Pancreas (tissue), 10 donors: ENCODE data around the gene CRISP2. TPM values are rescaled to one million over a fixed set of nuclear protein-coding genes. Genes with fewer than 3 reads are reported as not detected.
"Not testable (repeated sequence)": the region's sequence is repeated elsewhere in the genome, so short reads cannot be mapped to it uniquely, and the experiment has no call there.

ENCODE experiments used
- ATAC-seq, 4 donors: fragments of 200-7000 bp; cut with Tn5 transposase; one replicate each; pipeline versions ENCODE4 v1.8.0 to v1.9.1; 2020; ENCODE audit warnings: mild to moderate bottlenecking in 4 of 4, moderate library complexity in 4 of 4
- DNase-seq, 6 donors: peaks; one replicate each; pipeline ENCODE4 v3.0.0-alpha.2; 2020
- FAIRE-seq: peaks from 2 replicates; lab custom pipeline; 2012; peaks lifted over from hg19 to GRCh38; lab: Jason Lieb, UNC
- H3K27ac ChIP-seq, 4 donors: fragments of 200-600 bp; sonication (generic); 1 replicate in 3 of 4; 2 replicates in 1 of 4; pipeline versions ENCODE4 v1.5.0 to v1.8.0; 2020
- H3K27me3 ChIP-seq, 4 donors: fragments of 200-600 bp; one replicate each; pipeline ENCODE4 v1.8.0; 2021
- H3K36me3 ChIP-seq, 3 donors: fragments of 200-600 bp; sonication (generic) in 1 of 3; one replicate each; pipeline versions ENCODE4 v1.5.0 to v1.8.0; 2020 to 2021
- H3K4me1 ChIP-seq, 3 donors: fragments of 200-600 bp; one replicate each; pipeline ENCODE4 v1.8.0; 2021
- H3K4me3 ChIP-seq, 4 donors: fragments of 200-600 bp; sonication (generic) in 2 of 4; one replicate each; pipeline versions ENCODE4 v1.5.0 to v1.8.0; 2020 to 2021
- H3K9me3 ChIP-seq, 4 donors: fragments of 200-600 bp; one replicate each; pipeline ENCODE4 v1.8.0; 2021
- WGBS, 2 donors: extraction: QIAGEN DNeasy Blood & Tissue Kit; methylation state at CpG; one replicate each; pipeline ENCODE4 v1.1.7; 2013; 5-methylcytosine and 5-hydroxymethylcytosine counted together
- intact Hi-C, 3 donors: fragments of 100-400 bp; cut with DNase I; formaldehyde crosslinking; loops; one replicate each; pipeline versions ENCODE4 v1.11.1 to v1.14.2; 2022
- polyA plus RNA-seq, 2 donors: library from polyadenylated mRNA; stranded (reverse); fragments of 200-250 nt; gene quantifications; one replicate each; pipeline ENCODE4 v1.2.3, GENCODE V29; 2013
- total RNA-seq, 6 donors: library from RNA; stranded (reverse); fragmentation: NEBNext Ultra II Directional in 4 of 6; extraction: Animal tissue kit (Norgen Biotek cat#: 25700) in 4 of 6; gene quantifications; one replicate each; pipeline versions ENCODE4 v1.2.1 to v1.2.4, GENCODE V29; 2021 to 2023
- TF ChIP-seq, protein P1 (sequence below), 4 donors: fragments of 200-600 bp; sonication (generic) in 3 of 4; IDR thresholded peaks; one replicate each; pipeline versions ENCODE4 v1.5.0 to v1.8.0; 2021; ENCODE audit warnings: antibody characterized with exemption in 4 of 4
- donor health status: healthy with polysubstance abuse.
- donor health status: DM: no; HTN: no; CAD: no; lungs with moderate emphysema.
- donor health status: DM: no; HTN: no; CAD: no.
- donor health status: control.
- donor health status: control.
- donor health status: Bipolar disorder and iron deficiency.
- donor health status: DM: yes; HTN: yes; CAD: no.
- donor health status: DM: no; HTN: no; CAD: no.
- donor health status: DM: no; HTN: no; CAD: no.
- donor health status: DM: yes; HTN: yes; CAD: no.

Gene CRISP2
- total and polyA plus RNA-seq, 8 donors: 0.12 to 0.96 (median 0.22) TPM; not detected in 1

DNA sequence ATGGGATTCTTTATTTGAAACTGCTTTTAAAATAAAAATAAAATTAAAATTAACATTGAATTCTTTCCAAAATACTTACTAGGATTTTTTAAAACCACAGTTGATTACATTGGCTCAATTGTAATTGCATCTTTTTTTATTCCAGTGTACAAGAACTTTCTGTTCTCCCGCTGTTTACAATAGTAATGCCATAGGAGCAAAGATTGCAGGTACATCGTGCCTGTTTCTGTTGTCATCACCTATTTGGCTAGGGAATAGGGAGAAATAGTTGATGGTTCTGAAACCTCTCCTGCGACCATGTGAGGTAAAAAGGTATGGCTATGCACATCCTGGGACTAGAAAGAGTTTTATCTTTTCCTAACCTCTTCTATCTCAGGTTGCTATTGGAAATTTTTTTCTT lies 48.5 kb downstream of the CRISP2 start:
- Histone ChIP-seq H3K9me3 (no peaks in the 10 kb centered on the region), H3K27me3 (no peaks in the 10 kb centered on the region), H3K36me3 (no peaks in the 10 kb centered on the region), H3K4me3 (no peak overlapping the region), H3K27ac (no peak overlapping the region), H3K4me1 (no peaks in the 10 kb centered on the region)
- TF ChIP-seq, protein P1, sequence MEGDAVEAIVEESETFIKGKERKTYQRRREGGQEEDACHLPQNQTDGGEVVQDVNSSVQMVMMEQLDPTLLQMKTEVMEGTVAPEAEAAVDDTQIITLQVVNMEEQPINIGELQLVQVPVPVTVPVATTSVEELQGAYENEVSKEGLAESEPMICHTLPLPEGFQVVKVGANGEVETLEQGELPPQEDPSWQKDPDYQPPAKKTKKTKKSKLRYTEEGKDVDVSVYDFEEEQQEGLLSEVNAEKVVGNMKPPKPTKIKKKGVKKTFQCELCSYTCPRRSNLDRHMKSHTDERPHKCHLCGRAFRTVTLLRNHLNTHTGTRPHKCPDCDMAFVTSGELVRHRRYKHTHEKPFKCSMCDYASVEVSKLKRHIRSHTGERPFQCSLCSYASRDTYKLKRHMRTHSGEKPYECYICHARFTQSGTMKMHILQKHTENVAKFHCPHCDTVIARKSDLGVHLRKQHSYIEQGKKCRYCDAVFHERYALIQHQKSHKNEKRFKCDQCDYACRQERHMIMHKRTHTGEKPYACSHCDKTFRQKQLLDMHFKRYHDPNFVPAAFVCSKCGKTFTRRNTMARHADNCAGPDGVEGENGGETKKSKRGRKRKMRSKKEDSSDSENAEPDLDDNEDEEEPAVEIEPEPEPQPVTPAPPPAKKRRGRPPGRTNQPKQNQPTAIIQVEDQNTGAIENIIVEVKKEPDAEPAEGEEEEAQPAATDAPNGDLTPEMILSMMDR (IDR thresholded peaks at IDR 0.05): no peak
- intact Hi-C loops: no loop called here
- ATAC-seq: no peak
- WGBS, 2 donors: 68 to 74% methylated on average over 3 of the region's 3 CpGs
- no peak for DNase-seq
- no peak for FAIRE-seq

GRCh38 chr6:49664054-49664453 lies 49.3 kb downstream of the CRISP2 start:
- intact Hi-C loops, FAIRE-seq: not testable (repeated sequence)

DNA sequence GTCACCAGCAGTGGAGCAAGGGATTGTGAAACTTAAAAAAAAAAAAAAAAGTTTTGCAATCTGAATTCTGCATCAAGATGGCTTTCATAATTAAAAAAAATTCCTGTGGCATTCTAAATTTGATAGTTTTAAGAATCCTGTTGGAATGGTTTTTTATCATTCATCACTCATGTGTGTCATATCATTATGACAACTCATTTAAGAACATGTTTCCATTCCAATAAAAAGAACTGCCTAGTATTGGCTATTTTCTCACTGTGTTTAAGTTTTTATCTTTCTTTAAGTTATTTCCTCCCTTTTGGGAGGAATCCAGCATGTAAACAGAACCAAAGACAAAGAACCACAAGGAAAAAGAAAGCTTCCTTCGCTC lies 50.5 kb downstream of the CRISP2 start:
- DNase-seq (no peak), FAIRE-seq (no peak), ATAC-seq (no peak)
- Histone ChIP-seq H3K9me3 (no peaks in the 10 kb centered on the region), H3K4me3 (no peak overlapping the region), H3K4me1 (no peaks in the 10 kb centered on the region), H3K27ac (no peak overlapping the region), H3K36me3 (no peaks in the 10 kb centered on the region), H3K27me3 (no peaks in the 10 kb centered on the region)
- intact Hi-C loops: no loop called here
- WGBS, 2 donors: 68 to 76% methylated on average over 1 of the region's 1 CpG
- TF ChIP-seq, protein P1 (IDR thresholded peaks at IDR 0.05): no peak

More at GRCh38 chr6:49664054-49664453, 49.3 kb downstream of the CRISP2 start:
- DNase-seq, H3K27me3 ChIP-seq, H3K27ac ChIP-seq, ATAC-seq, H3K4me1 ChIP-seq, H3K9me3 ChIP-seq, H3K4me3 ChIP-seq, H3K36me3 ChIP-seq: not testable (repeated sequence)
- WGBS, 2 donors: 77 to 81% methylated on average over 1 of the region's 1 CpG

DNA sequence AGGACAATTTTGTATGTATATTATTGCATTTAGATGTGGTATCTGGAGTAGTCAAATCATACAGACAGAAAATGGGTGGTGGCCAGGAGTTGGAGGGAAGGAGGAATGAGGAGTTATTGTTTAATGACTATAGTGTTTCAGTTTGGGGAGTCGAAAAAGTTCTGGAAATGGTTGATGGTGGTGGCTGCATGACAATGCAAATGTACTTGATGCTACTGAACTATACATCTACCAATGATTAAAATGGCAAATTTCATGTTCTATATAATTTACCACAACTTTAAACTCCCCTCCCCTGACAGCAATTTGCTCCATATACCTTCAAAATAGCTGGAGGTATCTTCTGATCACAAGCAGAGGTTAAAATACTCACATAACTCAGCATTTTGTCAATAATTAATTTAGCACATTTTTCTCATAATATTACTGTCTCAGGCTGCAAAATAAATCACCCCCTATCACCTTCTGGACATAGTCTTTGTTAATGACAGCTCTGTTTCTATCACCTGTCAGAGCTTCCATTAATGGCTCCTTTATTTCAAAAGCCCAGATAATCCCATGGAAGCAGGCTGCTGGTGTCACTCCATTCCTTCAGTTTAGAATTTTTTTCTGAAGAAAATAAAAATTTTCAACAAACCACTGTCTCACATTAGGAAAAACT lies 51.0 kb downstream of the CRISP2 start:
- H3K4me3 ChIP-seq: no peak overlapping the region
- TF ChIP-seq, protein P1 (IDR thresholded peaks at IDR 0.05): no peak
- ATAC-seq (no peak), FAIRE-seq (no peak), DNase-seq (no peak)
- H3K27me3 ChIP-seq: no peaks in the 10 kb centered on the region
- no peak overlapping the region for H3K27ac ChIP-seq
- 28 to 41% methylated on average over 1 of the region's 1 CpG for WGBS, 2 donors
- no peaks in the 10 kb centered on the region for H3K4me1 ChIP-seq
- intact Hi-C loops: no loop called here
- no peaks in the 10 kb centered on the region for H3K9me3 ChIP-seq
- H3K36me3 ChIP-seq: no peaks in the 10 kb centered on the region

- TF ChIP-seq, protein P1 (IDR thresholded peaks at IDR 0.05): no peak
- intact Hi-C loops: no loop called here
- 100% methylated on average over 1 of the region's 1 CpG for WGBS, 2 donors
- Histone ChIP-seq H3K27me3 (peaks cover 0 to 5% (median 0%) of the 10 kb centered on the region in 4 donors), H3K9me3 (no peaks in the 10 kb centered on the region), H3K36me3 (no peaks in the 10 kb centered on the region), H3K4me1 (no peaks in the 10 kb centered on the region), H3K4me3 (no peak overlapping the region), H3K27ac (no peak overlapping the region)
- FAIRE-seq (no peak), ATAC-seq (no peak), DNase-seq (no peak)
Measured at GRCh38 chr6:49653942-49654341, 59.4 kb downstream of the CRISP2 start.
